Peyer's patch (tissue), 4 donors: ENCODE results near the gene PDLIM1. TPM values are rescaled to one million over a fixed set of nuclear protein-coding genes. Genes with fewer than 3 reads are reported as not detected.

Experiments
- DNase-seq, 3 donors: peaks; one replicate each; pipeline ENCODE4 v3.0.0-alpha.2; 2017 to 2019
- H3K27ac ChIP-seq, 4 donors: fragments of 200-600 bp; sonication (generic); one replicate each; pipeline ENCODE4 v1.5.1; 2016 to 2019
- H3K27me3 ChIP-seq, 2 donors: fragments of 200-600 bp; sonication (generic); one replicate each; pipeline ENCODE4 v1.5.1; 2019
- H3K36me3 ChIP-seq, 3 donors: fragments of 200-600 bp; sonication (generic); one replicate each; pipeline ENCODE4 v1.5.1; 2016 to 2019
- H3K4me1 ChIP-seq, 4 donors: fragments of 200-600 bp; sonication (generic); one replicate each; pipeline ENCODE4 v1.5.1; 2016 to 2019
- H3K4me3 ChIP-seq, 4 donors: fragments of 200-600 bp; sonication (generic); 1 replicate in 3 of 4; 2 replicates in 1 of 4; pipeline ENCODE4 v1.5.1; 2016 to 2019; ENCODE audit warnings: mild to moderate bottlenecking in 1 of 4
- H3K9me3 ChIP-seq, 4 donors: fragments of 200-600 bp; sonication (generic); one replicate each; pipeline ENCODE4 v1.5.1; 2016 to 2019; ENCODE audit warnings: mild to moderate bottlenecking in 1 of 4
- CTCF ChIP-seq, 6 experiments: fragments of 450-650 bp in 4 of 6; fragments of 200-600 bp in 2 of 6; sonication (generic) in 1 of 6; IDR thresholded peaks; one replicate each; pipeline ENCODE4 v1.5.1; 2017 to 2019; ENCODE audit warnings: antibody characterized with exemption in 6 of 6, mild to moderate bottlenecking in 3 of 6, moderate library complexity in 1 of 6
- POLR2A ChIP-seq, 2 donors: fragments of 450-650 bp; IDR thresholded peaks; one replicate each; pipeline ENCODE4 v1.5.1; 2017; ENCODE audit warnings: antibody characterized with exemption in 2 of 2, mild to moderate bottlenecking in 2 of 2, moderate library complexity in 2 of 2
- total RNA-seq, 4 donors: library from RNA; depleted of rRNA; stranded (reverse); fragments of >200 nt; gene quantifications; one replicate each; pipeline ENCODE4 v1.1.0, GENCODE V29; 2016

The PDLIM1 gene
- total RNA-seq, 4 donors from 2014 or later: 180 to 351 (median 240) TPM

- H3K4me1 ChIP-seq: peaks cover 0 to 43% (median 4%) of the 10 kb centered on the region in 4 donors
- H3K27ac ChIP-seq: peak overlapping the region; percentile 50 to 81 (median 74)
- H3K4me3 ChIP-seq: no peak overlapping the region
- H3K27me3 ChIP-seq: no peaks in the 10 kb centered on the region
- no peak for TF ChIP-seq POLR2A (IDR thresholded peaks at IDR 0.05)
- no peak for TF ChIP-seq CTCF (IDR thresholded peaks at IDR 0.05)
- no peak for DNase-seq
- peaks cover 0 to 74% (median 0%) of the 10 kb centered on the region in 3 donors for H3K36me3 ChIP-seq
- H3K9me3 ChIP-seq: no peaks in the 10 kb centered on the region
These were observed 24.1 kb downstream of the PDLIM1 start for GRCh38 chr10:95266674-95267095.

GRCh38 chr10:95265572-95265971, 25.2 kb downstream of the PDLIM1 start:
- no peak overlapping the region for H3K4me3 ChIP-seq
- DNase-seq: no peak
- H3K36me3 ChIP-seq: peaks cover 0 to 75% (median 0%) of the 10 kb centered on the region in 3 donors
- TF ChIP-seq POLR2A (IDR thresholded peaks at IDR 0.05) (no peak), CTCF (IDR thresholded peaks at IDR 0.05) (no peak)
- no peaks in the 10 kb centered on the region for H3K9me3 ChIP-seq
- H3K4me1 ChIP-seq: peaks cover 0 to 50% (median 4%) of the 10 kb centered on the region in 4 donors
- peak overlapping the region in 1 of 4 donors; percentile 81 for H3K27ac ChIP-seq
- H3K27me3 ChIP-seq: no peaks in the 10 kb centered on the region

GRCh38 chr10:95264227-95265051, 26.4 kb downstream of the PDLIM1 start:
- peaks cover 0 to 51% (median 4%) of the 10 kb centered on the region in 4 donors for H3K4me1 ChIP-seq
- peaks cover 0 to 75% (median 0%) of the 10 kb centered on the region in 3 donors for H3K36me3 ChIP-seq
- no peaks in the 10 kb centered on the region for H3K27me3 ChIP-seq
- H3K4me3 ChIP-seq: no peak overlapping the region
- no peak for DNase-seq
- no peaks in the 10 kb centered on the region for H3K9me3 ChIP-seq
- H3K27ac ChIP-seq: peak overlapping the region in 2 of 4 donors; percentile 29 to 60
- TF ChIP-seq CTCF (IDR thresholded peaks at IDR 0.05) (no peak), POLR2A (IDR thresholded peaks at IDR 0.05) (no peak)

- DNase-seq: no peak
- TF ChIP-seq CTCF (IDR thresholded peaks at IDR 0.05): no peak
- TF ChIP-seq POLR2A (IDR thresholded peaks at IDR 0.05): no peak
- peaks cover 0 to 50% (median 4%) of the 10 kb centered on the region in 4 donors for H3K4me1 ChIP-seq
- no peak overlapping the region for H3K4me3 ChIP-seq
- no peaks in the 10 kb centered on the region for H3K27me3 ChIP-seq
- peak overlapping the region in 1 of 4 donors; percentile 60 for H3K27ac ChIP-seq
- no peaks in the 10 kb centered on the region for H3K9me3 ChIP-seq
- H3K36me3 ChIP-seq: peaks cover 0 to 75% (median 0%) of the 10 kb centered on the region in 3 donors
These were observed 27.0 kb downstream of the PDLIM1 start for GRCh38 chr10:95263864-95264226.

GRCh38 chr10:95262763-95263518, 27.9 kb downstream of the PDLIM1 start:
- peaks cover 0 to 73% (median 0%) of the 10 kb centered on the region in 3 donors for H3K36me3 ChIP-seq
- peak overlapping the region in 1 of 4 donors; percentile 60 for H3K27ac ChIP-seq
- no peaks in the 10 kb centered on the region for H3K27me3 ChIP-seq
- TF ChIP-seq CTCF (IDR thresholded peaks at IDR 0.05) (no peak), POLR2A (IDR thresholded peaks at IDR 0.05) (no peak)
- DNase-seq: no peak
- H3K4me3 ChIP-seq: no peak overlapping the region
- H3K9me3 ChIP-seq: no peaks in the 10 kb centered on the region
- peaks cover 0 to 41% (median 4%) of the 10 kb centered on the region in 4 donors for H3K4me1 ChIP-seq
